Stimulated activated CD8-positive, alpha-beta memory T cell treated with anti-CD3 and anti-CD28 coated beads, Interleukin-7, amount 100 ng/mL, for 48 hours (primary cell): ENCODE measurements around the gene CD44.

ENCODE experiments used
- DNase-seq, 2 donors: peaks; one replicate each; pipeline ENCODE4 v3.0.0-alpha.2; 2020; ENCODE audit warnings: low read depth in 1 of 2; ENCODE audit errors: extremely low read depth in 1 of 2

CD44 gene

DNA sequence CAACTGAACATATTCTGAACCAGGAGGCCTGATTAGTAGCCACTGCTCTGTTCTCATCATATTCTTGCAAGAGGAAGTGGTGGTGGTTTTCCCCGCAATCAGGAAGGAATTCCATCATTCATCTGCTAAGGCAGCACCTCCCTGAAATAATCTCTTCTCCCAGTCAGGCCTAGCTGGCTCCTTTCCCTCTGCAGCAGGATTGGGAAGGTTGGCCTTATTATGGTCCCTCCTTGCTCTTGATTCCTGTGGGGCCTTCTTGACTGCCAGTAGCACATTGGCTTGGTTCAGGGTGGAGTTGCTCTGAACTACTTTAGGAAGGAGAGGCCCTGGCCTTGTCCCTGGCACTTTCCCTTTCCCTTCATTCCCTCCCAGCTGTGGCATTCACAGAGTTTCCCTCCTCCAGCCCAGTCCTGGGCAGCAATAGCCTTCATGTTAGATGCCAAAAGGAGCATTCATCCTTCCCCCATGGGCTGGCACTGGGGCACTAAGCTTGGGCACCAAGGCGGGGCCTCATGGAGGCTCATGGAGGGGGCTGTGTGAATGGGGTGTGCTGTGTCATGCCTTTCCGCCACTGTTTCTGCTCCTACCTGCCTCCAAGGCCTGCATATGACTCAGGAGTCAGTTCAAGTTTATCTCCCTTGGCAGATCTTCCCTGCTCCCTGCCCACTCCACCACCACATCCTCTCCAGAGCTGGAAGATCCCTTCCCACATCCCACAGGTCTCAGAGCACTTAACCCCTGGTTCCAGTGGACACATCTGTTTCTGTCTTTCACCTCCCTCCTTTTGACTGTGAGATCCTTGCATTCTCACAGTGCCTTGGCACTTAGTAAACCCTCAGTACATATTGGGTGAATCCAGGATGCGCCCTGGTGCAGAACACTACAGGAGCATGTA, 27.6 kb upstream of the CD44 start:
- DNase-seq = no peak

DNA sequence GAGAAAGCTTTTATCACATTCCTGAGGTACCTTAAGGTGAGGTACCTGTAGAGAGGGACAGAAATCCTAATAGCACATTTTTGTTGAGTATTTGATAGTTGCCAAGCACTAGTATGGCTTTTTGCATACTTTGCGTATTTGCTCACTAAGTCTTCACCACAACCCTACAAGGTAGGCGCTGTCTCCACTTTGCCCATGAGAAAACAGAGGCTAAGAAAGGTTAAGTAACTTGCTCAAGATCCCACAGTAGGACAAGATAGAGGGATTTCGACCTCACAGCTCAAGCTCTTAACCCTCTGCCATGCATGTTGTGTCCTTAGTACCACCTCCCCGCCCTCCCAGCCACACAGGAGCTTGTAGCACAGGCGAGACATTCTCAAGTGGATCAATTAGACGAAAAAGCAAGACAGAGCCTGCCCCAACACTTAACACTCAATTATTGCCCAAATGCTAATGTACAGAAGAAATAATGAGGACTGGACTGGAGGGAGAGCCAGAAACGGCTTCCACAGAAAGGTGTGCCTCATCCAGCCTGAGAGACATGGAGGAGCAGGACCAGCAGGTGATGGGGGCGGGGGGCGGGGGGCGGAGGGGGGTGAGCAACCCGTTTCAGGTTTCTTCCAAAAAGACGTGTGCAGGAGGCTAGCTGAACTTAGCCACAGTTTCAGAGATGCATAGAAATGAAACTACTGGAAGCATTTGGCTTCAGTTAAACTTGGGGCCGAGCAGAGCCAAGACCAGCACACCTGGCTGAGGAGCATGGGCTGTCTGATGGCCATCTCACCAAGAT, 26.7 kb upstream of the CD44 start:
- no peak for DNase-seq

DNA sequence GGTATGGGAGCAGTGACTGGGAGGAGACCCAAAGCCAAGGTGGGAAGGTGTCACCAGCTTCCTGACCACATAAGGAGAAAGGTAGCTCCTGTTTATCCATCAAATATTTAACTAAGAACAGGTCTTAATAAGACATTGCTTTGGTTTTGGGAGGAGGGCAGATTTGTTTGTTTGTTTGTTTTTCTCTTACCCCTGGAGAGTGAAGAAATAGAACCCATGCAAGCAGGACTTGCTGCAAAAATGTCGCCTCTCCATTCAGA, 26.2 kb upstream of the CD44 start:
- no peak for DNase-seq

DNA sequence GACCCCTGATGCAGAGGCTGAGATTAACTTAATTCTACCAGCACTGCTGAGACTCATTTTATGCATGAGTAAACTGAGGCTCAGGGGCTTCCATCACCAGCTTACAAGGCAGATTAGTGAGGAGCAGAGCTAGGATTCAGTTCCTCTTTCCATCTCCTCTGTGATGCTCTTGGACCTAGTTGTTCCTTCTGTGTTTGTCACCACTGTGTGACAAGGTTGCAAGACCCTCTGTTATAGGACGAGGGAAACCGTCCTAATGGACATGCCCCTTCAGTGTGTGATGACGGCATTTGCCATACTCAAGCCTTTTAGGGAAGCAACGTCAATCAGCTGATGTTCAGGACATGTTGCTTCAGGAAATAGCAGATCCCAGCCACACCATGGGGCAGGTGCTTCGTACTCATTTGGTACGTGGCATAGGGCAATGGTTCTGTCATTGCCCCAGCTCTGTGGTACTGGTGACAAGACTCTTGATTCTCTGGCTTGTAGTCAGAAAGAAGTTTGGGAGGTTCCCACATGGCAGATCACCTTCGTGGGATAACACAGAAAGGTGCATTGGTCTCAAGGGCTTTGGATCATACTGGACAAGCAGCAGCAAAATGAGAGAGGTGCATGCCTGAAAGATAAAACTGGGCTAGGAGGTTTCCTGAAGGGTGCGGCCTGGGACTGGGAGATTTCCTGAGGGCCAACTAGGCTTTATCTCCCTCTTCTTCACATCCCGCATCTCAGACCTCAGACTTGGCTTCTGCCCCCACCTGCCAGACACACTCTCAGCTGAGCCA, 23.9 kb upstream of the CD44 start:
- no peak for DNase-seq

DNA sequence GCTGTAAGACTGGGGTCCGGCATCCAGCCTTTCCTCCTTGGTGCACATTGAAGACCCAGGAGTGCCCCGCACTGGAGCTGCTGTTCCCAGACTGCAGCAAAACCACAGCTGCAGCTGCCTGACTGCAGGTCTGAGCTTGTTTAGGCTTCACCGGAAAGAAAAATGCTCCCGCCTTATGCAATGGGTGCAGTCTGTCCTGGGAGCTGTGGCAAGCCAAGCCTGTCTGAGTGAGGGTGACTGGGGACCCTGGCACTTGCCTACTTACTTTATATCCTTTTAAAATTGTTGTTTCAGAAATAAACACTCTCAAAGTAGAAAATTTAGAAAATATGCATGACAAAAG, 23.3 kb upstream of the CD44 start:
- no peak for DNase-seq

DNA sequence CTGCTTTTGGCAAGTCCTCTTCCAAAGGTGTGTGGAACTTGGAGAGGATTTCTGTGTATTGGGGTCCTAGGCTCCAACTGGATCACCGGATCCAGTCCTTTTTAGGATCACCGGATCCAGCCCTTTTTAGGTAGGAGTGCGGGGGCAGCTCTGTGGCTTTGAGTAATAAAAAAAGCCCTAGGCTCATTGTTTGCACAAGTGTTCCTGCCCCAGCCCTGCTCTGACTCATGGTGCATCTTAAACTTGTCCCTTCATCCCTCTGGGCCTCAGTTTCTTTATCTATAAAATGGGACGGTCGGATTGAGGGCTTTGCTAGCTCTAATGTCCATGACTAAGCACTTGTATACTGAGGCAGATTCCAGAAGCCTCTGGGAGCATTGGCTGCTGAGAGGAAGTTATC, 22.7 kb upstream of the CD44 start:
- DNase-seq = no peak

DNA sequence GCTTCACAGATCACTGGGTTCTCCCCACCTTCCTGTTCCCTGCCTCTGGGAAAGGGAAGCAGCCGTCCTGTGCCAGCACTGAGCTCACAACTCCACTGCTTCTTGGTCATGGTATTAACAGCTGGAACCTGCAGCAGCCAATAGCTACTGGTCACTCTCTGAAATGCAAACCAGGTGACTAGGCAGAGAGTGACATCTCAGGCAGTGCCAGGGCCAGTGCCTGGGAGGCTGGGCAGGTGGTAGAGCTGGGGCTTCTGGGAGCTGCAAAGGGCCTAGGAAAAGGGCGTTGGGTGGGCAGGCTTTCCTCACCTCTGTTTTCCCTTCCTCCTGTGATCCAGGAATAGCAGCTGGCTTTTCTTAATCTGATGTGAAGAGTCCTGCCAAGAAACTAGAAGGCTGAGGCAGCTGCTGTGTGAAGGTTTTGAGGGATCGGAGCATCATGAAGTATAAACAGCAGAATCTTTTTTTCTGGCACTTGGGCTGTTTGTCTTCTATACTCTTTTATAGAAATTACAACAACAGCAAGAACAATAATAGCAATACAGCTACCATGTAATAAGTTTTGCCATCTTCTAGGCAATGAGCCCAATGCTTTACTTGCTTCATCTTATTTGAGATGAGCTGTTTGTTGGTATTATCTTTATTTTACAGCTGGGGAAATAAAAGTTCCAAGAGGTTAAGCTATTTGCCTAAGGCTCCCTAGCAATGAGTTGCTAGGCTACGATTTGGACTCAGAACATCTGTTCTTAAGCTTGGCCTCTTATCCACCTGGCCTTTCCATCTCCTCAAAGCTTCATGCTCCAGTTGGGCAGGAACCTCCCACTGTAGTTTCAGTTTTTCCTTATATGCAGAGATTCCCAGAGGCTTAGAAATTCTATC, 22.0 kb upstream of the CD44 start:
- DNase-seq = no peak

DNA sequence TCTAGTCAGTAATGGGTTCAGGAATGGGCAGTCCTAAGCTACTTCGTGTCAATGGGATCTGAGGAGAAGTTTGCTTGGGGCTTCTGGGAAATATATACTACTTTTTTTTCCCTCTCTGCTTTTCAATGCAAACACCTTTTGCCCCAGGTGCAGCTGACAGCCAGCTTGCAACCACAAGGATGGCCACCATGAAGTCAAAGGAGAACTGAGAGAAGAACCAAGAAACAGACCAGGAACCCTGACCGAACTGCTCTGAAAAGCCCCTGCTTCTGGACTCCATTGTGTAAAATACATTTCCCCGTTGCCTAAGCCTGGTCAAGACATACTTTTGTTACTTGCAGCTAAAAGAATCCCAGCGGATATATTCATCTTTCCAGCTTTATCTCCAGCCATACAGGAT, 20.1 kb upstream of the CD44 start:
- DNase-seq = no peak

DNA sequence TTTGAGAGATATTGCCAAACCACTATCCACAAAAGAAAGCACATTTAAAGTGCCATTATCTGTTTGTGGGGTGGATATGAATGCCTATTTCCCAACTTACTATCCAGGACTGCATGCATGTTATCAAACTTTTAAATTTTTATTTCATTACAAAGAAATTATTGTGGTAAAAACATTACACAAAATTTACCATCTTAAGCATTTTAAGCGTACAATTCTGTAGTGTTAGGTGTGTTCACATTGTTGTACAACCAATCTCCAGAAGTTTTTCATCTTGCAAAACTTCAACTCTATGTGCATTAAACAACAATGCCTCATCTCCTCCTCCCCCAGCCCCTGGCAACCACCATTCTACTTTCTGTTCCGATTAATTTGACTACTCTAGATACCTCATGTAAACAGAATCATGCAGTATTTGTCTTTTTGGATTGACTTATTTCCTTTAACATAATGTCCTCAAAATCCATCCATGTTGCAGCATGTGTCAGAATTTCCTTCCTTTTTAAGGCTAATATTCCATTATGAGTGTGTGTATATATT, 17.6 kb upstream of the CD44 start:
- DNase-seq = no peak

DNA sequence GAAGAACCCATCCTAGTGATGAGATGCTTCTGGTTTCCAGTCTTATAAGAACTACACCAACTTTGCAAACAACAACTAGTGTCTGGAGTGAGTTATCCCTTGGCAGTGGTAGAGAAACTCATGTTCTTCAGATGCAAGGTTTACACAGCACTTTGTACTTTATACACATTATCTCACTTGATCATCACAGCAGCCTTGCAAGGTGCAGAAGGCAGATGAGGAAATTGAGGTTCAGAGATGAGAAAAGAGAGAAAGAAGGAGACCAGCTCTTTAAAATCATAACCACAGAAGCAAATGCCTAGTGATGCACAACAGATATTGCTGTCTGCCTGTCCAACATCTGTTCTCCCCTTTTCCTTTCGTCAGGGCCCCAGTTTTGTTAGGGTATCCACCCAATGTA, 16.7 kb upstream of the CD44 start:
- DNase-seq = no peak

DNA sequence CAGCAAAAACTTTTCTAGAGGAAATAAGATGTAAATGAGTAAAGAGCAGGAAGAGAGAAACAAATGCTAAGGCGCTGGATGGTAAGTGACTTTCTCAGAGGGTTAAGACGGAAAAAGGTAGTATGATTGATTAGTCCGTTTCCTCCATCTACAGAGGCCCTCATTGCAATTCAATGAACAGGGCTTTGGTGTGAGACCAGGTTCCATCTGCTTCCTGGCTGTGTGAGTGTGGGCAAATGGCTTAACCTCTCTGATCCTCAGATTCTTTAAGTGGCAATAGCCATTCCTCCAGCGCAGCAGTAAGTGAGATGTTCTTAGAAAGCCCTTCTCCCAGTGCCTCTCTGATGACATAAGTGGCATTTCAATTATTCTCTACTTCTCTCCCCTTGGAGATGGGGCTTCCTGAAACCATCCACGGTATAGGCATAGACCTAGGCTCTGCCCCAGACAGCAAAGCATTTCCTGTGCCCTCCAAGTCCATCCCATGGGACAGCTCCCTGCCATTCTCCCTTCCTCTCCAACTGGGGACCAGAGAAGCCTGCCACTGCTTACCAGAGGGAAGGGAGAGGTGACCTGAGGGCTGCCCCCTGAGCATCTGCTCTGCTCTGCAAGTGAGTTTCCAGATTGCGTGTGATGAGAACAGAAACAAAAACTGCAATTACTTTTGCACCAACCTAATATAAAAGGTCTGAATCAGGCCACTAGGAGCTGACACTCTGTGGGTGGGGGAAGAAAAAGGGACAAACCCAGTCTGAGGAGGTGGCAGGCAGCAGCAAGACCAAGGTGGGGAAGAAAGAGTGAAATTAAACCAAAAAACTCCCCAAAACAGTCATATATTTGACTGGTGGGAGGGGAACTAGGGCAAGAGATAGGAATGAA, 12.7 kb upstream of the CD44 start:
- no peak for DNase-seq

DNA sequence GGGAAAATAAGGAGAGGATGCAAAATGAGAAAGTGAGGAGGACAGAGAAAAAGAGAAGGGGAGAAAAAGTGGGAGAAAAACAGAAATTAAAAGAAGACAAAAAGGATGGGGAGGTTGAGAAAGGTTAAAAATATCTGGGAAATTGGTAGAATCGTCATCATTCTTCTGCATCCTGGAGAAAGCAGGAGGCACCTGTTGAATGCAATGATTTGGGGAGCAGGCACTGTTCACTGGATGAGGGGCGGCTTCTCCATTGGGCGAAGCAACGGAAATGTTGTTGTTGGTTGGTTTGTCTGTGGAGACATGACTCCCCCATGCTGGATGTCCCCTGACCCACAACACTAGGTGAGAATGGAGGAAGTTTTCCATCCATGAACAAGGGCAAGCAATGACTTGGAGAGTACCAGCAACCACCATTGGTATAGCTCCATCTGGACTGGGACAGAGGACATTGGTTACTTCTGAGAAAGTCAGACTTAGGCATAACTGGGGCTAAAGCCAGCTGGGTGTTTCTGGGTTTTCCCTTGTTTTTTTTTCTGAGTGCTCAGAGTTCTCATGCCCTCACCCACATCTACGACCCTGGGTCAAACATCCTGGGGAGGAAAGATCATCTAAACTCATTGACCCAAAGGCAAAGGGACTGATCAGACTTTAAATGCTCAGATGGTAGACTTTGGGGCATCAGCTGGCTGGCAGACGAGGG, 11.9 kb upstream of the CD44 start:
- no peak for DNase-seq

DNA sequence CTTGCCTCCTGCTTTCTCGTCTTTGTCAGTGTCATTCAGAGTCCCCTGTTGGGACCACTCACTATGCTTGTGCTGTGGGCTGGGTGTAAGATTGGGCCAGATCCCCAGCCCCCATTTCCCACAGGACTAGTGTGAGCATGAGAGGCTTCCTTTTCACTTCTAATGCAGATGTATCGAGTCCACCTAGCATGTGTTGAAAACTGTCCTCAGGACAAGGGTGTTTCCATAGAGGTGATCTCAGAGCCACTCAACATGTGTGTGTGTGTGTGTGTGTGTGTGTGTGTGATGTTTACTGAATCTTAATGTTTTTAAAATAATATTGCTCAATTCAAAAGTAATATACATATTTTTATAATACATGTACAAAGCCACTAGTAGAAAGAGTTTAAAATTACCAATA, 11.4 kb upstream of the CD44 start:
- DNase-seq = no peak

DNA sequence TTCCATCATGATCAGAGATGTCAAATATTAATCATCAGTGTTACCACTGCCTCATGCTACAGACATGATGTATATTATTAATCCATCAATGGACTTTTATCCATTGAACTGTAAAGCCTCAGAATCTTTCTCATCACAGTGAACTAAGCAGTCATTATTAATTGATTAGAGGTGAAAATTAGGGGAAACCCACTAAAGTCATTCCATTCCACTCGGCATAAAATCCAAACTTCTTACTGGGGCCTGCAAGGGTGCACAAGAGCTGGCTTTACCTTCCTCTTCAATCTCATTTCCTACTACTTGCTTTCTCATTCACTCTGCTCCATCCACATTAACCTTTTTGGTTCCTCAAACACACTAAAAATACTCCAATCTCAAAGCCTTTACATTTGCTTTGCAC, 7.9 kb upstream of the CD44 start:
- DNase-seq = no peak

DNA sequence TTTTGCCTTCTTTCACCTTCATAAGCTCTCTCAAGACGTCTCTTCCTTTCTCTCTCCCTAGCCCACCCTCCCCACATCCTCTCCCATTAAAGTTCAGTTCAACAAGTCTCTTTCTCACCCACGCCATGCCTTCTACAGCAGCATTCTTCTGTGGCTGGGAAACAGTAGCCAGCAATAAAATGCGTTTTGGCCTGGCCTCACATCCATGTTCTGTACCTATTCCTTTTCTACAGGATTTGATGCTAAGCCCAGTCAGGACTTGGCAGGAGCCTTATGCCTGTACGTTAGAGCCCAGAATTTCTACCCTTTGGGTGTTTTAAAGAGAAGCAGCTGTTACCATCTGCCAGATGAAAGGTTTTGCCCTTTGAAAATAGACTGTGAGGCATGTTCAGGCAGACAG, 7.1 kb upstream of the CD44 start:
- DNase-seq = no peak

DNA sequence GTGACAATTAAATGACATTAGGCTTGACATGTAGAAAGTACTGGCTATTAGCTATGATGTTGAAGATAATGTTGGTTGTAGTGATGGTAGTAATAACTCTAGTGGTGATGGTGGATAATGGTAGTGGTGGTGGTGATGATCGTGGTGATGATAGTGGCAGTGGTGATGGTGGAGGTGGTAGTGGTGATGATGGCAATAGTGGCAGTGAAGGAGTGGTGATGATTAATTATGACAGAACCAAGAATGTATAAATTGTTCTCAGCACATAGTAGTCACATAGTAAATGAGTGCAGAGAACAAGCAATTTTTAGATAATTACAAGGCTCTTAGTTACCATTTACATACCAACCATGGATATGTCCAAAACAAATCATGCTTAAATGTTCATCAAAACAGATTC, 5.3 kb upstream of the CD44 start:
- no peak for DNase-seq

DNA sequence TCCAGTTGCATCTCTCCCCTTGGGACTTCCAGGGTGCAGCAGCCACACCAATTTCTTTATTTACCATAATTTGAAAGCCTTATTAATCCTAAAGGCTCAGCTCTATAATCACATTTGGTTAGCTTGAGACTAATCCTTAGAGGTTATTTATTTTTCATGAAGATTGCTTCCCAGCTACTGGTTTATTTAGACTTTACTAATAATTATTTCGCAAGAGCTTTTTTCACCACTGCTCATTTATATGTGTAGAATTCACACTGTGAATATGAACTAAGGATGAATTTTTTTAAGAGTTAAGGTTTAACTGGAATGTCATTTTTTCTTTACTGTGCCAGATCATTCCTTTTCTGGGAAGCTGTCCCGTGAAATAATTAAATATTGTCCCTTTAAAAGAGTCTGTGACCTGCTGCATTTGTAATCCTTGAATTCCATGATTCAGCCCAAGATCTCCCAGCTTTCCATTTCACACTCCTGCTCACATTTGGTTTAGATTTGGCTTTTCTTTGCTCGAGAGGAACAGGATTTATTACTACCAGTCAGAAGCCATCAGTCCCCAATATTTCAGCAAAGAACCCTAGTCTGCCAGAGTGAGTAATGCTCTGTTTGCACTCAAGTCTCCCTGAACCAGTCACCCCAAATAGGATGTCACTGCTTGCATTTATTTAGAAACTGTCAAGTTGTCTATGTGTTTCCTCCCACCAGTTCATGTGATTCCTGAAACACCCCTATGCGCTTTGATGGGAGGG, 4.4 kb upstream of the CD44 start:
- DNase-seq = no peak

DNA sequence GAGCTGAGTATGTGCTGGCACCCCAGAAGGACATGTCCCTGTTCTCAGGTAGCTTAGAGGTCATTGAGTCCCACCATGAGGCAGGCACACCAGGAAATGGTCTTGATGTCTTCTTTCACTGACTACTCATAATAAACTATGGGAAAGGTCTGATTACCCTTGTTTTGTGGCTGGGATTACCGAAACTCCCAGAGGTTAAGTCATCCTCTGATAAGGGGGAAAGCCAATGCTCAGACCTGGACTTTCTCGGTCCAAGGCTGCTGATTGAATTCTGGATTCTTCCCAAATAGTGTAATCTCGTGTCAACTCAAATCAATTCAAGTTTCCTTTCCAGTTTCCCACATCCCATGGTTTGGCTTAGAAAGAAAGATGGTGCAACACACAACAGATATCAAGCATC, 3.7 kb upstream of the CD44 start:
- no peak for DNase-seq
